Measurements from ENCODE around the gene FRMD5.
"Not testable (repeated sequence)": the region's sequence is repeated elsewhere in the genome, so short reads cannot be mapped to it uniquely, and the experiment has no call there.

FRMD5 gene

DNA sequence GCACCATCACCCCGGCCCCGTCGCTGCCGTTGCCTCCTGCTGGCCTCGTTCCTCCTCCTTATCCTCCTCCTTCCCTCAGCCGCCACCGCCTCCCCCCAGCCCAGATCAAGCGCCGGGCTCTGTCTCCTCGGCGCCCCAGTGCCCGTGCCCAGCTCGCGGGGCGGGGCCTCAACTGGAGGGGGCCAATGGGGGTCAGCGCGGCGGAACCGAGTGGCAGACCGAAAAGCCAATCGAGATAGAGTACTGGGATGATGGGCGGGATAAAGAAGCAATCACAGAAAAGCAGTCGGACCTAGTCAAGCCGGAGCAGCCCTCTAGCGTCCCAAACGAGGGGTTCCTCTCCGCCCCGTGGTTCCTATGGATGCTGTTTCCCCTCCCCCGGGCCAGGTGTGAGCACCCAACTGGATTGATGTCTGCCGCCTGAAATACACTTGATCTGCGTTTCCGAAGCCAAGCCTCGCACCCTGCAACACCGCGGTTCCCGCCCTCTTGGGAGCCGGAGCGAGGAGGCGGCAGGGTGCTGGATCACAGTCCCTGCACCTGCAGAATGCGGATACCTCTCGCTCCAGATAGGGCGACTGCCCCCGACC, at the start of gene FRMD5:
TSS of gene FRMD5 (minus strand) at position 121 of the 590 bp plus-strand sequence.
- peak; percentile 85 for DNase-seq

- DNase-seq = no peak
Observed at GRCh38 chr15:44243829-44244228, 48.8 kb upstream of the FRMD5 start.

- DNase-seq = no peak
Observed at GRCh38 chr15:44243141-44243540, 48.1 kb upstream of the FRMD5 start.

- no peak for DNase-seq
Observed at GRCh38 chr15:44231842-44232241, 36.8 kb upstream of the FRMD5 start.

- not testable (repeated sequence) for DNase-seq
Observed at GRCh38 chr15:44229301-44229700, 34.2 kb upstream of the FRMD5 start.

DNA sequence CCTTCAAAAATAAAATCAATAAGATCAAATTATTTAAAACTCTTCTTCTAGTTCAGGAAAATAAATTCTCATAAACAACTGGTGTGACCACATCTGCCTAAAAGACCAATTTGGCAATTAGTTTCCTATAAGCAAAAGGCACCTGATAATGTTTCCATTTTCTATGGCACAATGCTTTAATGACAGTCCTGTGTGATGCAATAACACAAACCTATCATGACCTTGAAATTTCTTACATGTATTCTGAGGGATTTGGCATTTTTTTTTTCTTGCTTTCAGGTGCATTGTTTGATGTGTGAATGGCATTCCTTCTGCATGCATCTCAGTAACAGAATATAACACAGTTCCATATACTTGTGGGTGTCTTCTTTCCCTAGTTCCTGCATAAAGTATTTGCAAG, 32.5 kb upstream of the FRMD5 start:
- DNase-seq = no peak

- not testable (repeated sequence) for DNase-seq
Observed at GRCh38 chr15:44227001-44227400, 31.9 kb upstream of the FRMD5 start.

GRCh38 chr15:44222478-44222877, 27.4 kb upstream of the FRMD5 start:
- no peak for DNase-seq

- no peak for DNase-seq
Observed at GRCh38 chr15:44219073-44219472, 24.0 kb upstream of the FRMD5 start.

- DNase-seq = no peak
Observed at GRCh38 chr15:44216958-44217357, 21.9 kb upstream of the FRMD5 start.

- no peak for DNase-seq
Observed at GRCh38 chr15:44215594-44215993, 20.5 kb upstream of the FRMD5 start.

- no peak for DNase-seq
Observed at GRCh38 chr15:44208956-44209355, 13.9 kb upstream of the FRMD5 start.

DNA sequence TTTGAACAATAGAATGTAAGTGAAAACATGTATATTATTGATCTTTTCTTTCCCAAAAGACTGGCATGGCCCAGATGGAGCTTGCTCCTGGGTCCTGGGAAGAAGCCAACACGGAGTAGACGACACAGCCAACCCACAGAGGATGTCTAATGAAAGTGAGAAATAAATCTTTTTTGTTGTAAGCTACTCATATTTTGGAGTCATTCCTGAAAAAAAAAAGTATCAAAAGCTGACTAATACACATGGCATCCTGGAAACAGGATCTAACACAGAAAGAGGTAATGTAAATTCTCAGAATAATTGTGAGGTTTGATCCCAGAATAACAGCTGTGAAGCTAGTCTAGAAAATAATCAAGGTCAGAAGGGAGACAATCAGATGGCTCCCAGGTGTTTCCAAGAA, 12.6 kb upstream of the FRMD5 start:
- DNase-seq = no peak

- DNase-seq = no peak
Observed at GRCh38 chr15:44199393-44199792, 4.3 kb upstream of the FRMD5 start.

- peak; percentile 45 for DNase-seq
Observed at GRCh38 chr15:44194323-44195150, 534 bp downstream of the FRMD5 start.

DNA sequence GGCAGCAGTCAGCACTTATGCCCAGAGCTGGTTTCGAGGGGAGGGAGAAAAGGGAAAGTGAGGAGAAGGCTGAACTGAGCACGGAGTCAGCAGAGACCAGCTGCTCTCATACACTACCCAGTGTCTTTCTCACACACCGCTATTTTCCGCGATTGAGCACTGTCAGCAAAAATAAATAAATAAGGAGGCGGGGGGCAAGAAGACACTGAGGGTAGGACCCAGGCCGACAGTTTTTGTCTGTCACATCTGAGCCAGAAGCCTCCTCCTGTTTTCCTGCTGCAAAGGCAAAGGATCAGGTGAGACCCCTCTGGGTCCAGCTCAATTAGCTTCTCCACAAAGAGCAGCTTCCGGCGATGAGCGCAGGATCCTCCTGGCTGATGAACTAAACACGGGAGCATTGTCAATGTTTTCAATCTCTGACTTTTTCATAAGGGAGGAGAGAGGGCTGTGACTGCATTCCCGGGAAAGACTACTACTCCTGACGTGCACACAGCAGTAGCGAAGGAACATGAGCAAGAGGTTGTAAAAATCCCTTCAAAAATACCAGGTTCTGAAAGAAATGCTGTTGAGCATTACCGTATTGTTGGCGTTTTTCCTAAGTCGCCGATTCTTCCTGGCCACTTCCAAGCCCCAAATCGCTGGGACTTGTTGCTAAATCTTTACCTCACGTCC, 1.3 kb downstream of the FRMD5 start:
- DNase-seq = no peak

DNA sequence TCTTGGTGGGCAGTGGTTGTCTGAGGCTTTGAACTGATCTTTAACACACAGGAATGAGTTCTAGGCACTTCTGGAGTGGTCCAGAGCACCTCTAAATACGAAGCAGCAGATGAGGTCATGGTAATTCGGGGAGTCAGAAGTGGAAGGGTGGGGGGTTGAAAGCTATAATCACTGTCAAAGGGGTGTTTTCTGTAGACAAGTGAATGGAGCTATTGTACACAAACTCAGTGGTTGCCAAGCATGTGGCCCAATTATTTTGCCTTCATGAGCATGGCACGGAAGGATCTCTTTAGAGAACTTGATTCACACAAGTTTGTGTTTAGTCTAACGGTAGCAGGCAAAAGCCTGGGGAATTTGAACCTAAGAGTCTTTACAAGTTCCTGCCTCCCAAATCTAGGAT, 6.3 kb downstream of the FRMD5 start:
- DNase-seq = no peak

- DNase-seq = no peak
Observed at GRCh38 chr15:44186705-44187104, 8.4 kb downstream of the FRMD5 start.

DNA sequence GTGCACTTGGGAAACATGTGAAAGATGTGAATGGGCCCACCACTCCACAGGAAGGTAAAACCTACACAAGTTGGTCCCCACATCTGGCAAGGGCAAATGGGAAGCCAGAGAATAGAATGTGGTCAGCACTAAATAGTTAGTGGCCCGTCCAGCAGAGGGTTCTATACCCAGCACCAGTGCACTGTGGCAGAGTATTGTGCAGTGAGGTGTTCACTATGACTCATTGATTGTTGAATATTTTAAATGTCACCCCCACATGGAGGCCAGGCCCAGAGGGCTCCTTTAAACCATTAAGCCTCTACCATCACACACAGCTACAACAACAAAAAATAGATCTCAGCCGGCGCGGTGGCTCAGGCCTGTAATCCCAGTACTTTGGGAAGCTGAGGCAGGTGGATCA, 11.7 kb downstream of the FRMD5 start:
- DNase-seq = no peak

DNA sequence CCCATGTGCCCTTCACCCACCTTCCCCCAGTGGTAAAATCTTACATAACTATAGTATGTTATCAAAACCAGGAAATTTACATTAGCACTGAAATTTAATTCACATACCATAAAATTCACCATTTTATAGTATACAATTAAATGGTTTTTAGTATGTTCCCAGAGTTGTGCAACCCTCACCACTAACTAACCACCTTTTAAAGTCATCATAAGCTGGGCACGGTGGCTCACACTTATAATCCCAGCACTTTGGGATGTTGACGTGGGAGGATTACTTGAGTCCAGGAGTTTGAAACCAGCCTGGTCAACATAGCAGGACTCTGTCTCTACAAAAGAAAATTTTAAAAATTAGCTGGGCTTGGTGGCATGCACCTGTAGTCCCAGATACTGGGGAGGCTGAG, 13.7 kb downstream of the FRMD5 start:
- DNase-seq = no peak

- no peak for DNase-seq
Observed at GRCh38 chr15:44177139-44177538, 17.9 kb downstream of the FRMD5 start.

DNA sequence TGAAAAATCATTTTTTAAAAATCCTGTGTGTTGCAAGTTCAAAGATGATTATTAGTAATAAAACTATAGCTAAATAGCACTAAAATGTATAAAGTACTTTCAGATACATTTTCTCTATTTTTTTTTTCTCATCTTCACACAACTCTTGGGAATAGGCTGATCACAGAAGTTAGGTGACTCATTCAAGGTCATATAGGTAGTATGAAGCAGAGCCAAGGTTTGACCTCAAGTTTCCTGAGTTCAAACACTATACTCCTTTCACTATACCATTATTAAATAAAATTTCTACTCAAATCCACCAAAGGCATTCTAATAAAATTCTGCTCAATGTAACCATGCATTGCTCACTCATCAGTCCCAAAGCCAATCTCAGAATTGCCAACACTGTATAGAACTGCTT, 21.3 kb downstream of the FRMD5 start:
- DNase-seq = no peak

DNA sequence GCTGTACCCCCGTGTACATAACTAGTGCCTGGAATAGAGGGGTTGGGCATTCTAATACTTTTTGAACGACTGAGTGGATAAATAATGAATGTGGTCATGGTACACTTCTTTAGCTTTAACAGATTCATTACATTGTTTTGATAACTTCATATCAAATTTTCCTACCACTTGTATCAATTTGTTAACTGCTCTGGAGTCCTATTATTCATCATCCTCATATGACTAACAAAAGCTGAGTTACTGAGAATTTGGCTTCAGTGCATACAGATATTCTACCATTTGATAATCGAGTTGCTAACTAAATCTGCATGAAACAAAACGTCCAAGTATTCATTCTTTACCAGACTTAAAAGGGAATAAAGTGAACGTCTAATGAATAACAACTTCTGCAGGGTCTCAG, 31.7 kb downstream of the FRMD5 start:
- DNase-seq = no peak

DNA sequence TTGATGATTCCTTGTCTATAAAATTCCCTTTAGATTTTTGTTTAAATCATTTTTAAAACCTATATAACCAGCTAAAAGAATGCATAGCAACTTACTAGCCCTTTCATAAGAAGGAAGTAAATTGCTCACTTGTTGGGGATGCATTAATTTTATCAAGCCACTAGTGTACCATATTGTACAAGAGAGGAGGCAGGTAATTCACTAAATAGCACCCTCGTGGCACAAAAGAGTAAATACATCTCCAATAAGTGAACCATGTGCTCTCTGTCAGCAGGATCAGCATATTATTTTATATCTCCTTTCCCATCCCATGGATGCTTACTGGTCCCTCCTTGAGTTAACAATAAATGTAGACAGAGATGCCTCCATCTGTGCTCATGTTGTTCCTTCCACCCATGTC, 34.3 kb downstream of the FRMD5 start:
- DNase-seq = no peak
